ENCODE measurements around the gene C6orf120.

DNA sequence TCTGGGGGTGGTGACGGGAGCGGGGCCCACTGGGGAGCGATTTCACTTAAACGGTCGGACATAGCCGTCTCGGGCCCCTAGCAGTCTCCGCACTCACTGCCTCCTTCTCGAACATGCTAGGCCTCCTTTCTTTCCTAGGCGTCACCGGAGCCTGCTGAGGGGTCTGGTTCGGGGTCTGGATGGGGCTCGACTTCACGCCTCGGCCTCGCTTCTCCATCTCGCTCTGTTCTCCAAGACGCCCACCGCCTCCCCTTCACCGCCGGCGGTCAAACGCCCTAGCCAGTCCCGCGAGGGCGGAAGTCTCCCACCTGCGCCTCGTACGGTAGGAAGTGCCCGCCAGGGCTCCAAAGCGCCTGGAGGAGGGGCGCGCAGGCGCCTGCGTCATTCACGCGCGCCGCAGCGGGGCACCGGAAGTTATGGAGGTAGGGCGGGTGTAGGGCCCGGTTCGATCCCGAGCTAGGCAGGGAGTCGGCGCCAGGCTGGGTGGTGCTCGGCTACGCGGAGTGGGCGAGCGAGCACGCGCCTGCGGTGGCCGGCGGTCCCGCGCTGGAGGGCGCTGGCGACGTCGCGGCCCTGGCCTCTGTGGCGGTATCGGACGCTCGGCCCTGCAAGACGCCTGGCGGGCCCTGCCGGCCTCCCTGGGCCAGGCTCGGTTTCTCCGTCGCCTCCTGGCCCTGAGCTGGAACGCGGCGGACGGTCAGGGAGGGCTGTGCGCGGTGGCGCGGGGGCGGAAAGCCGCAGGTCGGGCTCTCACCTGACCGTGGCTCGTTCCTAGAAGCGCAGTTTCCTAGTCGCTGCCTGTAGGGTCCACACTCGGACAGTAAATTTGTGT, 49.5 kb downstream of the C6orf120 start, which contains the start of the genes DYNLT2 and ERMARD:
- TF ChIP-seq, protein P1, sequence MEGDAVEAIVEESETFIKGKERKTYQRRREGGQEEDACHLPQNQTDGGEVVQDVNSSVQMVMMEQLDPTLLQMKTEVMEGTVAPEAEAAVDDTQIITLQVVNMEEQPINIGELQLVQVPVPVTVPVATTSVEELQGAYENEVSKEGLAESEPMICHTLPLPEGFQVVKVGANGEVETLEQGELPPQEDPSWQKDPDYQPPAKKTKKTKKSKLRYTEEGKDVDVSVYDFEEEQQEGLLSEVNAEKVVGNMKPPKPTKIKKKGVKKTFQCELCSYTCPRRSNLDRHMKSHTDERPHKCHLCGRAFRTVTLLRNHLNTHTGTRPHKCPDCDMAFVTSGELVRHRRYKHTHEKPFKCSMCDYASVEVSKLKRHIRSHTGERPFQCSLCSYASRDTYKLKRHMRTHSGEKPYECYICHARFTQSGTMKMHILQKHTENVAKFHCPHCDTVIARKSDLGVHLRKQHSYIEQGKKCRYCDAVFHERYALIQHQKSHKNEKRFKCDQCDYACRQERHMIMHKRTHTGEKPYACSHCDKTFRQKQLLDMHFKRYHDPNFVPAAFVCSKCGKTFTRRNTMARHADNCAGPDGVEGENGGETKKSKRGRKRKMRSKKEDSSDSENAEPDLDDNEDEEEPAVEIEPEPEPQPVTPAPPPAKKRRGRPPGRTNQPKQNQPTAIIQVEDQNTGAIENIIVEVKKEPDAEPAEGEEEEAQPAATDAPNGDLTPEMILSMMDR (conservative IDR thresholded peaks at IDR 0.05; ENCODE audit: low read depth, low read length) = 0 out of 2 replicates have a peak, but pooled peaks have one; percentile 4
- no peak for TF ChIP-seq EZH2 (IDR thresholded peaks at IDR 0.05; ENCODE audit: borderline replicate concordance, low read depth, low read length, poor library complexity, severe bottlenecking)
